PFSK-1 (cell line): Measurements from ENCODE around the gene PPEF1.

Experiments used
- FOXP2 ChIP-seq: optimal IDR thresholded peaks from 2 replicates; pipeline ENCODE3; 2011; ENCODE audit warnings: borderline replicate concordance, control low read depth, inconsistent platforms; ENCODE audit not compliant: insufficient read depth; ENCODE audit errors: extremely low read length, extremely low read depth
- POLR2AphosphoS5 ChIP-seq: IDR thresholded peaks from 2 replicates; pipeline ENCODE4 v1.6.1; 2012; ENCODE audit warnings: low read depth, mild to moderate bottlenecking, control low read depth, low read length, moderate library complexity
- SIN3A ChIP-seq: IDR thresholded peaks from 2 replicates; pipeline ENCODE4 v1.6.1; 2012; ENCODE audit warnings: mild to moderate bottlenecking, low read length, moderate library complexity, borderline replicate concordance; ENCODE audit not compliant: insufficient read depth
- TAF1 ChIP-seq: IDR thresholded peaks from 2 replicates; pipeline ENCODE4 v1.6.1; 2012; ENCODE audit warnings: low read length, control low read depth, borderline replicate concordance; ENCODE audit not compliant: insufficient read depth
- TF ChIP-seq, protein P1 (sequence below), 2 experiments: IDR thresholded peaks; 2 replicates each; pipeline versions ENCODE4 v1.6.1 to v1.8.0; 2011 to 2012; ENCODE audit warnings: low read depth in 2 of 2, low read length in 2 of 2, control low read depth in 1 of 2, inconsistent platforms in 1 of 2, mild to moderate bottlenecking in 1 of 2, moderate library complexity in 1 of 2; ENCODE audit not compliant: insufficient read depth in 1 of 2

Gene PPEF1

GRCh38 chrX:18872621-18873020, 165.2 kb downstream of the PPEF1 start:
- TF ChIP-seq SIN3A (no peak), FOXP2 (no peak), TAF1 (no peak), POLR2AphosphoS5 (no peak)
- TF ChIP-seq, protein P1, sequence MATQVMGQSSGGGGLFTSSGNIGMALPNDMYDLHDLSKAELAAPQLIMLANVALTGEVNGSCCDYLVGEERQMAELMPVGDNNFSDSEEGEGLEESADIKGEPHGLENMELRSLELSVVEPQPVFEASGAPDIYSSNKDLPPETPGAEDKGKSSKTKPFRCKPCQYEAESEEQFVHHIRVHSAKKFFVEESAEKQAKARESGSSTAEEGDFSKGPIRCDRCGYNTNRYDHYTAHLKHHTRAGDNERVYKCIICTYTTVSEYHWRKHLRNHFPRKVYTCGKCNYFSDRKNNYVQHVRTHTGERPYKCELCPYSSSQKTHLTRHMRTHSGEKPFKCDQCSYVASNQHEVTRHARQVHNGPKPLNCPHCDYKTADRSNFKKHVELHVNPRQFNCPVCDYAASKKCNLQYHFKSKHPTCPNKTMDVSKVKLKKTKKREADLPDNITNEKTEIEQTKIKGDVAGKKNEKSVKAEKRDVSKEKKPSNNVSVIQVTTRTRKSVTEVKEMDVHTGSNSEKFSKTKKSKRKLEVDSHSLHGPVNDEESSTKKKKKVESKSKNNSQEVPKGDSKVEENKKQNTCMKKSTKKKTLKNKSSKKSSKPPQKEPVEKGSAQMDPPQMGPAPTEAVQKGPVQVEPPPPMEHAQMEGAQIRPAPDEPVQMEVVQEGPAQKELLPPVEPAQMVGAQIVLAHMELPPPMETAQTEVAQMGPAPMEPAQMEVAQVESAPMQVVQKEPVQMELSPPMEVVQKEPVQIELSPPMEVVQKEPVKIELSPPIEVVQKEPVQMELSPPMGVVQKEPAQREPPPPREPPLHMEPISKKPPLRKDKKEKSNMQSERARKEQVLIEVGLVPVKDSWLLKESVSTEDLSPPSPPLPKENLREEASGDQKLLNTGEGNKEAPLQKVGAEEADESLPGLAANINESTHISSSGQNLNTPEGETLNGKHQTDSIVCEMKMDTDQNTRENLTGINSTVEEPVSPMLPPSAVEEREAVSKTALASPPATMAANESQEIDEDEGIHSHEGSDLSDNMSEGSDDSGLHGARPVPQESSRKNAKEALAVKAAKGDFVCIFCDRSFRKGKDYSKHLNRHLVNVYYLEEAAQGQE (IDR thresholded peaks at IDR 0.05; ENCODE audit: insufficient read depth in 1 of 2, low read depth in 2 of 2, low read length in 2 of 2): no peak

GRCh38 chrX:18873189-18873791, 165.8 kb downstream of the PPEF1 start:
- TF ChIP-seq SIN3A (no peak), FOXP2 (no peak), POLR2AphosphoS5 (no peak), TAF1 (no peak)
- TF ChIP-seq, protein P1 (IDR thresholded peaks at IDR 0.05; ENCODE audit: insufficient read depth in 1 of 2, low read depth in 2 of 2, low read length in 2 of 2): no peak

DNA sequence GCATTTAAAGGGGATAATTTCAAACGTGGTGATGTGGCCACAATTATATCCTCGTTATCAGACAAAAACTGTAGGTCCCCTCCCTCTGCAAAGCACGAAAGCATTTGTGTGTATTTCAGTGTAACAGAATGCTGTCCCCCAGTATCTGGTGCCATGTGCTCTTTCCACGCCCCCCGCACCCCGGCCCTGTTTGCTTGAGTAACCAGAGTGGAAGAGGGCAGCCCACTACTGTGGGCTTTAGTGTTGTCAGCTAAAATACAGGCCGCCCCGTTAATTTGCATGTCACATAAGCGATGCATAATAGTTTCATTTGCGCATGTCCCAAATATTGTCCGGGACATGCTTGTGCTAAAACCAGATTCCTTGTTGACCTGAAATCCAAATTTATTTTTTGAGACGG, 166.4 kb downstream of the PPEF1 start:
- TF ChIP-seq SIN3A: no peak
- no peak for TF ChIP-seq TAF1
- TF ChIP-seq POLR2AphosphoS5: no peak
- no peak for TF ChIP-seq FOXP2
- TF ChIP-seq, protein P1 (IDR thresholded peaks at IDR 0.05; ENCODE audit: insufficient read depth in 1 of 2, low read depth in 2 of 2, low read length in 2 of 2): no peak

- TF ChIP-seq SIN3A: no peak
- TF ChIP-seq FOXP2: no peak
- no peak for TF ChIP-seq TAF1
- TF ChIP-seq, protein P1 (IDR thresholded peaks at IDR 0.05; ENCODE audit: insufficient read depth in 1 of 2, low read depth in 2 of 2, low read length in 2 of 2): no peak
- TF ChIP-seq POLR2AphosphoS5: no peak
These were observed 167.3 kb downstream of the PPEF1 start for GRCh38 chrX:18874560-18875255.
